Activated T-helper 1 cell treated with anti-CD3 and anti-CD28 coated beads, Interleukin-2, amount 50 U/mL, for 16 hours (primary cell): Measurements from ENCODE around the gene ERBB4.
"Not testable (repeated sequence)": the region's sequence is repeated elsewhere in the genome, so short reads cannot be mapped to it uniquely, and the experiment has no call there.

Source experiments
- DNase-seq, 2 donors: peaks; one replicate each; pipeline ENCODE4 v3.0.0-alpha.2; 2020; ENCODE audit warnings: low read depth in 1 of 2, low spot score in 1 of 2

ERBB4 gene

DNA sequence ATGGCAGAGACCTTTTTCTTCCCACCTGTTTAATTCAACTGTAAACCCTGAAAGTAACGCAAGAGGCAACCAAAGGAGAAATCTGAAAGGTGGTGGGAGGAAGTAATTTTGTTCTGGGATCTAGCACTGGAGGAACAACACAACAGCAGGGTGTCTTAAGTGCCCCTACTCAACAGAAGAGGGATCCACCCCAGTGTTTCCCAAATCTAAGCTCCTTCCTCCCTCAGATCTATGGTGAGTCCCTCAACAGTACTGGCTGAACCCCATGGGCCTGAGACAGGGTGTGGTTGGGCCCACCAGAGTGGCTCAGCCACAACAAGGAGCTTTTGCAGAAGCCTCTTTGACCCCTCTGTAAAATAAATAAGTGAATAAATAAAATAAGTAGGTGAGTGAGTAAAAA, 790.3 kb downstream of the ERBB4 start:
- no peak for DNase-seq

GRCh38 chr2:211745295-211746097, 793.1 kb downstream of the ERBB4 start:
- DNase-seq, result no peak

- DNase-seq, result no peak
Observed at GRCh38 chr2:211744379-211744778, 794.2 kb downstream of the ERBB4 start.

GRCh38 chr2:211741966-211742365, 796.6 kb downstream of the ERBB4 start:
- no peak for DNase-seq

DNA sequence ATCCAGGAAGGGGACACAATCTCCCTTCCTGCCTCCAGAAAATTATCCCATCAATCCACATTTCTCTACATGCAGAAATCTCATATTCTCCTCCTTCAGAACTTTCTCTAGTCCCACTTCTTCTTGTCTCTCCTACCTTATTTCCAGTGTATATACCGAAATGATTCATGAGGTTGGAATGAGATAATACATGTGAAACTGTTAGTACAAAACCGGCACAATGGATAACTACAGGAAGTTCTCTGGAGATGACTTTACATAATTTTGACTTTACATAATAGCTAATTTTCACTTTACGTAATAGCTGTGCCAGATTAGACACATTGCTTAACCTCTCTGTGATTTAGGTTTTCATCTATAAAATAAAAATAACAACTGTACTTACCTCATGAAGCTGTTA, 801.3 kb downstream of the ERBB4 start:
- no peak for DNase-seq

GRCh38 chr2:211730215-211730614, 808.4 kb downstream of the ERBB4 start:
- DNase-seq, result no peak

- no peak for DNase-seq
Observed at GRCh38 chr2:211729433-211729832, 809.2 kb downstream of the ERBB4 start.

- no peak for DNase-seq
Observed at GRCh38 chr2:211724933-211725332, 813.7 kb downstream of the ERBB4 start.

DNA sequence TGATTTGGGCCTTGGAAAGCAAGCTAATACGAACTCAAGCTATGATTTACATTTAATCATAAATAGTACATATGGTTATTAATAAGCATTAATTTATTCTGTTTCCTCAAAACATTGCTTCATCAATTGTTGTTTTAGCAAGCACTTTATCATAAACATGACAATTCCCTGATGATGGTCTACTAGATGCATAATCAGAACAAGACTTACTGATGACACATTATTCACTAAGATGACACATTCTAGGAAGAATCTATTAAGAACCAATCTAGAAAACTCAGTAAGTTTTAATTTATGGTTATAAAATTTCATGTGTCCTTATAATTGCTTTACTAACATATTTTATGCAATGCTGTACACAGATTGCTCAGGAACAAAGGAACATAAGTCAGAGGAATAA, 815.2 kb downstream of the ERBB4 start:
- DNase-seq, result no peak

GRCh38 chr2:211722928-211723327, 815.7 kb downstream of the ERBB4 start:
- DNase-seq, result no peak

- DNase-seq, result not testable (repeated sequence)
Observed at GRCh38 chr2:211721874-211722273, 816.7 kb downstream of the ERBB4 start.

GRCh38 chr2:211709389-211709788, 829.2 kb downstream of the ERBB4 start:
- no peak for DNase-seq

- DNase-seq, result no peak
Observed at GRCh38 chr2:211692689-211693088, 845.9 kb downstream of the ERBB4 start.

- no peak for DNase-seq
Observed at GRCh38 chr2:211690736-211691135, 847.9 kb downstream of the ERBB4 start.

GRCh38 chr2:211688196-211688595, 850.4 kb downstream of the ERBB4 start:
- DNase-seq, result no peak

GRCh38 chr2:211674715-211675114, 863.9 kb downstream of the ERBB4 start:
- DNase-seq, result no peak

GRCh38 chr2:211673133-211673905, 865.3 kb downstream of the ERBB4 start:
- DNase-seq, result no peak

DNA sequence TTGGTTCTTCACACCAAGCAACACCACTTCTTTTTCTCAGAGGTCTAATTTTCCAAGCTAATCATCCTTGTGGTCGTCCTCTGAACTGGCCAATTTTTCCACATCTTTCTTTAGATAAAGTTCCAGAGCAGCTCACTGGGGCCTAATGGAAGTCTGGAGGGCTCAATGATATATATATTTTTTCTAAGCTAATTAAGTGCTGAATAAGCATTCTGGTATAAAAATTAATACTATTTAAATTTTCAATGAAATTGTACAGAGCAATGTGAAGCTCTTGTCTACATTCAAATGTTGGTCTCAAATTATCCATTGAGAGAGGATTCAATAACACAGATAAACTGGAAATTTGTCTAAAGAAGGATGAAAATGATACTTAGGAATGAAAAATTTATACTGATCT, 866.6 kb downstream of the ERBB4 start:
- DNase-seq, result no peak

- DNase-seq, result no peak
Observed at GRCh38 chr2:211665299-211665698, 873.3 kb downstream of the ERBB4 start.

- DNase-seq, result no peak
Observed at GRCh38 chr2:211664321-211664720, 874.3 kb downstream of the ERBB4 start.

DNA sequence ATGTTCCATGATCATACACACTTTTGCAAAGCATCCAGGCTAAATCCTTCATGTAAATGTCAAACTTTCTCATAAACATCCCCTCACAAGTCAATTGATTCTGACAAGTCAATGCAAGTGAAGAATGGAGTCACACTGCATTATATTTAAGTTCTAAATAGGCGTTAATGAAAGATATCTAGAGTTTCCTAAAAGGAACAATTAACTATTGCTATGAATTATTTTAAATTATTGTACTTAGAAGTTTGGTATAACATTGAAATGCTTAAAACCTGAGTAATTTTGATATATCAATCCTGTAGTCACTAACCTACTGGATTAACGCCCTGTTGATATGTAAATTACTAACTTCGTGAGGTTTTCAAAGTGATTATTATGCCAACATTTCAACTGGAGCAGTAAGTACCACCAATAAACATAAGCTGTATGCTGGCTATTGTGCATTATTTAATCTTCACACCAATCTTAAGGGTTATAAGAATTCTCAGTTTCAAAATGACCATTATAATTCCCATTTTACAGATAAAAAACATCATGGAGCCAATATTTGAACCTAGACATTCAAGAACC, 884.3 kb downstream of the ERBB4 start:
- DNase-seq, result no peak

DNA sequence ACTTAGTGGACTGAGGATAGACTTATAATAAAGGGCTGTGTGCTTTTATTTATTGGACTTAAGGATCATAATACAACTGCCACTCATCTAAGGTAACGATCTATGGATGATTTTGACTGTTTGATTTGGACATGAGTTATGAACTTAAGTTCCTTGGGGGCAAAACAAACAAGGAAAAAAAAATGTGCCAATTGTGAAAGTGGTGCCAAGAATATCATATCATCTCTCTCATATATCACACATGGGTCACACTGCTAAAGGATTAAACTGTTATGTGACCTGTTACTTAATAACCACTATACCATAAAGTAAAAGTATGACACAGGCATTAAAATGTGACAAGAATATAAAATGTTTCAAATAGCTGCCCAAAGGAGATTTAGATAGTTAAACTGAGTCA, 886.3 kb downstream of the ERBB4 start:
- no peak for DNase-seq
